Neuronal stem cell (in vitro differentiated cells): Measurements from ENCODE around the gene DNM3.

Source experiments
- DNase-seq: peaks from one replicate; pipeline ENCODE4 v3.0.0-alpha.2; 2013; ENCODE audit warnings: low spot score
- H2AFZ ChIP-seq: one replicate; pipeline ENCODE4 v1.6.1; 2013; ENCODE audit warnings: mild to moderate bottlenecking, low read length, inconsistent platforms
- H2AK5ac ChIP-seq: 2 replicates; pipeline ENCODE4 v1.6.1; 2013; ENCODE audit warnings: low read depth, mild to moderate bottlenecking, inconsistent platforms, low read length, moderate library complexity, mixed read lengths
- H2BK120ac ChIP-seq: 2 replicates; pipeline ENCODE4 v1.6.1; 2013; ENCODE audit warnings: low read depth, mild to moderate bottlenecking, inconsistent platforms, low read length, moderate library complexity, mixed read lengths
- H2BK12ac ChIP-seq: one replicate; pipeline ENCODE4 v1.6.1; 2013; ENCODE audit warnings: low read length, inconsistent platforms
- H2BK15ac ChIP-seq: 2 replicates; pipeline ENCODE4 v1.6.1; 2013; ENCODE audit warnings: mild to moderate bottlenecking, low read length, inconsistent platforms, mixed read lengths
- H2BK5ac ChIP-seq: one replicate; pipeline ENCODE4 v1.6.1; 2013; ENCODE audit warnings: inconsistent platforms, mild to moderate bottlenecking, low read length, moderate library complexity
- H3K14ac ChIP-seq: one replicate; pipeline ENCODE4 v1.6.1; 2013; ENCODE audit warnings: low read length, inconsistent platforms
- H3K18ac ChIP-seq: 2 replicates; pipeline ENCODE4 v1.6.1; 2013; ENCODE audit warnings: low read length, inconsistent platforms
- H3K23ac ChIP-seq: 2 replicates; pipeline ENCODE4 v1.6.1; 2013; ENCODE audit warnings: low read depth, mild to moderate bottlenecking, mixed read lengths, low read length, inconsistent platforms; ENCODE audit not compliant: poor library complexity
- H3K27ac ChIP-seq: replicated peaks from 3 replicates; pipeline ENCODE4 v1.5.1; 2013; ENCODE audit warnings: low read length, inconsistent platforms
- H3K27me3 ChIP-seq, 3 experiments: 2 replicates each; pipeline ENCODE4 v1.6.1; 2013; ENCODE audit warnings: low read length in 3 of 3, mild to moderate bottlenecking in 2 of 3, inconsistent platforms in 1 of 3, low read depth in 1 of 3, mixed read lengths in 1 of 3, moderate library complexity in 1 of 3; ENCODE audit not compliant: control insufficient read depth in 3 of 3, insufficient read depth in 3 of 3
- H3K36me3 ChIP-seq, 2 donors: replicated peaks in 1 of 2; 2 replicates each; pipeline ENCODE4 v1.6.1; 2013; ENCODE audit warnings: low read length in 2 of 2; ENCODE audit not compliant: control insufficient read depth in 2 of 2, insufficient read depth in 2 of 2
- H3K4ac ChIP-seq: 2 replicates; pipeline ENCODE4 v1.6.1; 2013; ENCODE audit warnings: inconsistent platforms, mild to moderate bottlenecking, low read length, moderate library complexity
- H3K4me1 ChIP-seq, 2 donors: 1 replicate in 1 of 2; 2 replicates in 1 of 2; pipeline ENCODE4 v1.6.1; 2013; ENCODE audit warnings: low read length in 2 of 2, low read depth in 1 of 2; ENCODE audit not compliant: control insufficient read depth in 2 of 2, insufficient read depth in 1 of 2
- H3K4me2 ChIP-seq: one replicate; pipeline ENCODE4 v1.6.1; 2013; ENCODE audit warnings: mild to moderate bottlenecking, low read length, inconsistent platforms; ENCODE audit not compliant: insufficient read depth, poor library complexity, severe bottlenecking
- H3K4me3 ChIP-seq, 2 donors: 2 replicates each; pipeline ENCODE4 v1.5.1; 2013; ENCODE audit warnings: low read length in 2 of 2, mild to moderate bottlenecking in 2 of 2, inconsistent platforms in 1 of 2, moderate library complexity in 1 of 2
- H3K79me1 ChIP-seq: one replicate; pipeline ENCODE4 v1.6.1; 2013; ENCODE audit warnings: low read depth, mild to moderate bottlenecking, inconsistent platforms, low read length, moderate library complexity
- H3K9ac ChIP-seq: one replicate; pipeline ENCODE4 v1.6.1; 2013; ENCODE audit warnings: mild to moderate bottlenecking, low read depth, low read length, inconsistent platforms; ENCODE audit not compliant: poor library complexity
- H3K9me3 ChIP-seq, 2 donors: replicated peaks in 1 of 2; 2 replicates each; pipeline versions ENCODE3 to v1.6.1; 2013; ENCODE audit warnings: low read length in 2 of 2, mild to moderate bottlenecking in 2 of 2, inconsistent platforms in 1 of 2, low read depth in 1 of 2, mixed read lengths in 1 of 2, moderate library complexity in 1 of 2; ENCODE audit not compliant: control insufficient read depth in 2 of 2, insufficient read depth in 1 of 2
- H4K8ac ChIP-seq: one replicate; pipeline ENCODE4 v1.6.1; 2013; ENCODE audit warnings: low read depth, mild to moderate bottlenecking, inconsistent platforms, low read length, moderate library complexity
- H4K91ac ChIP-seq: one replicate; pipeline ENCODE4 v1.6.1; 2013; ENCODE audit warnings: low read length, low read depth, mild to moderate bottlenecking, inconsistent platforms; ENCODE audit not compliant: poor library complexity
- WGBS, 2 donors: extraction: QIAGEN DNeasy Blood & Tissue Kit; methylation state at CpG; one replicate each; pipeline ENCODE4 v1.1.7; 2013; ENCODE audit warnings: missing lambda C conversion rate in 2 of 2, mixed read lengths in 1 of 2; ENCODE audit not compliant: insufficient read length in 2 of 2, insufficient replicate concordance in 1 of 2; ENCODE audit errors: extremely low coverage in 2 of 2; 5-methylcytosine and 5-hydroxymethylcytosine counted together

Gene DNM3

DNA sequence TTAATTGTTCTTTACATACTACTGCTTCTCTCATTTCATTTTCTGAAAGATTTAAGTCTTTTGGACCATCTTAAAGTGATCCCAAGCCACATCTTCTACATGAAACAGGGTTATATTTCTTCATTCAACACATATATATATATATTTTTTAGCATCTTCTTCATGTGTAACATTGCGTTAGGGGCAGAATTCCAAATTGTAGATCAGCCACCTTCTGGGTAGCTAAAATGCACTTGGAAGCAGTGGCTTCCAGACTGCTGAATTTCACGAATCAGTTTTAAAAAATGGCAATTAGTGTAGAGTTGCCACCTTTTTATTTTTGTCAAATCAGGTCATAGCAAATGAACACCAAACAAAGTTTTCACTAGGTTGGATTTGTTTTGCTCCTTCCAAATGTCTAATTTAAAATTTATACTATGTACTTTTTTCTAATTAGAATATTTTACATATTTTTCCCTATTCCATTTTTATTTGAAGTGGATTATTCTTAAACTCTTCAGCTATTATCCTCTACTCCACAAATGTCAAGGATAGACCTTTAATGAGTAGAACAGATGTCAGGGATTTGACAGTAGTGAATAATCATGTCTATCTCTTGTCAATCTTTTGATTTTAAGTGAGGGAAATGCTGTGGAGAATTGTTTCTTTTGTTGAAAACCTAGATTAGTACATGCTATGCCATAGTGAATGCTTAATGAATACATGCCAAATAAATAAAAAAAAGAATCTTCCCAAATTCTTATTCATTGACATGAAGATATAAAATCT is 55.8 kb downstream of the DNM3 start:
- H2BK15ac ChIP-seq = no peak overlapping the region
- no CpG with 5 or more reads among the region's 2 CpGs for WGBS, 2 donors

DNA sequence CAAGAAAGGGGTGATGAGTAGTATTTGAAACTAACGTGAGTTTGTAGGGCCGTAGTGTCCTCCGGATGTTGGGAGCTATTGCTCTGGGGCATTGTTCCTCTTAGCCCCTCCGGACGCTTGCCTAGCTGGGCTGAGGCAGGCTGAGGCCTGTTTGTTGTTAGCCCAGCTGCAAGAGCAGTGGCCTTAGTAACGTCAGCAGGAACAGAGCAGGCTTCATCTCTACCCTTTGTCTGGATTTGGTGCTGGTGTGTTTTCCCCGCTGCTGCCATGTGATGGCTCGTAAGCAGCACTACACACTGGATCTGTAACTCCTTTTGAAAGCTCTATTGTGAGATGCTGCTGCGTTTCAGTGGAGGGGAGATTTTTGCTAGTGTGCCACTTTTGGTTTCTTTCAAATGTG is 57.6 kb downstream of the DNM3 start:
- WGBS, 2 donors = no CpG with 5 or more reads among the region's 9 CpGs
- DNase-seq = peak; percentile 61
- peak overlapping the region in 1 of 2 donors; percentile 8 for H3K4me3 ChIP-seq

More for the DNA sequence above, 55.8 kb downstream of the DNM3 start:
- Histone ChIP-seq H2BK5ac (no peak overlapping the region), H3K18ac (no peak overlapping the region), H2BK120ac (no peak overlapping the region), H3K4ac (no peak overlapping the region), H3K27me3 (no peaks in the 10 kb centered on the region), H2AFZ (no peak overlapping the region), H4K8ac (no peak overlapping the region), H3K27ac (no peak overlapping the region), H3K9me3 (no peaks in the 10 kb centered on the region), H3K14ac (no peak overlapping the region), H3K23ac (no peak overlapping the region), H3K36me3 (no peaks in the 10 kb centered on the region), H3K79me1 (no peaks in the 10 kb centered on the region), H2BK12ac (no peak overlapping the region), H2AK5ac (no peak overlapping the region), H3K9ac (no peak overlapping the region), H4K91ac (no peak overlapping the region), H3K4me1 (peaks cover 3 to 9% of the 10 kb centered on the region in 2 donors), H3K4me2 (no peak overlapping the region), H3K4me3 (no peak overlapping the region)
- DNase-seq = no peak

DNA sequence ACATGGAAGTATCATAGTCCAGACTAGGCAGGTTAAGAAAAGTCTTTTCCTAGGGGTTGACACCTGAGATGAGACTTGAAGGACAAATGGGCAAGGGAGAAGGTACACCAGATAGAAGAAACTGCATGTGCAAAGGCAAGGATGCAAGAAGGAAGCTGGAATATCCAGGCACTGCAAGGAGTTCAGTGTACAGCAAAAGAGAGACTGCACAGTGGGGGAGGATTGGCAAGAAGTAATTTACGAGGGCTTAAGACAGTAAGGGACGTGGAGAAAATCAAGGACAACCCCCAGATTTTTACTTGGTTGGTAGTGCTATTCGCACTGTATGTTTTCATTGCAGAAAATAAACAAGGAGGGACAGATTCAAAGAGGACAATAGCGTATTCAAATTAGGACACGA is 58.5 kb downstream of the DNM3 start:
- Histone ChIP-seq H3K79me1 (no peaks in the 10 kb centered on the region), H3K4ac (no peak overlapping the region), H2AK5ac (no peak overlapping the region), H3K27ac (no peak overlapping the region), H3K14ac (no peak overlapping the region), H3K4me2 (no peak overlapping the region), H3K9me3 (no peaks in the 10 kb centered on the region), H2BK12ac (no peak overlapping the region), H3K4me1 (peaks cover 3 to 9% of the 10 kb centered on the region in 2 donors), H2AFZ (peak overlapping the region; percentile 90), H3K27me3 (no peaks in the 10 kb centered on the region), H3K23ac (no peak overlapping the region), H2BK15ac (no peak overlapping the region), H2BK120ac (no peak overlapping the region), H4K91ac (no peak overlapping the region), H3K4me3 (no peak overlapping the region), H3K36me3 (no peaks in the 10 kb centered on the region), H3K18ac (no peak overlapping the region), H2BK5ac (no peak overlapping the region), H4K8ac (no peak overlapping the region), H3K9ac (no peak overlapping the region)
- no CpG with 5 or more reads among the region's 5 CpGs for WGBS, 2 donors
- DNase-seq = no peak

More for the DNA sequence above, 57.6 kb downstream of the DNM3 start:
- Histone ChIP-seq H3K9me3 (no peaks in the 10 kb centered on the region), H2AK5ac (no peak overlapping the region), H3K14ac (no peak overlapping the region), H3K9ac (no peak overlapping the region), H3K36me3 (no peaks in the 10 kb centered on the region), H3K4ac (no peak overlapping the region), H3K27me3 (no peaks in the 10 kb centered on the region), H3K18ac (peak overlapping the region; percentile 72), H3K79me1 (no peaks in the 10 kb centered on the region), H3K27ac (peak overlapping the region; percentile 6), H2BK5ac (no peak overlapping the region), H2BK15ac (no peak overlapping the region), H2BK12ac (no peak overlapping the region), H3K23ac (no peak overlapping the region), H4K91ac (no peak overlapping the region), H3K4me2 (no peak overlapping the region), H3K4me1 (peaks cover 3 to 9% of the 10 kb centered on the region in 2 donors), H2BK120ac (no peak overlapping the region), H2AFZ (peak overlapping the region; percentile 90), H4K8ac (no peak overlapping the region)

DNA sequence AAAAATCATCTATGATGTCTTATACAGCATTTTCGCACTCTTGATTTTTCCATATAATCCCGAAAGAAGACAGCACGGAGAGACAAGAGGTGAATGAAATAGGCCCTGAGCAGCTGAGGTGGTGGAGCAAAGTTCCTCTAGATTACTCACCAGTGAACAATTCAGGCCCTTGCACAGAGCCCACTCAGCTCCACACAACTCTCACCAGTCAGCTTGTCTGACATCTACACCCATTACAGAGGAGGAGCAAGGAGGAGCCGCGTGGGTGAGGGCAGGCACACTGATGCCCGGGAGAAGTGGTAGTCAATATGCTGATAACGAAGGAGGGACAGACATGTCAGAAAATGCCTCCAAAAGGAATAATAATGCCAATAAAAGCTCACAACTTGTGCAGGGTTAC is 59.9 kb downstream of the DNM3 start:
- Histone ChIP-seq H3K36me3 (no peaks in the 10 kb centered on the region), H2BK5ac (no peak overlapping the region), H2BK15ac (no peak overlapping the region), H4K91ac (no peak overlapping the region), H2AFZ (no peak overlapping the region), H2AK5ac (no peak overlapping the region), H3K4ac (no peak overlapping the region), H3K79me1 (no peaks in the 10 kb centered on the region), H2BK12ac (no peak overlapping the region), H3K9me3 (no peaks in the 10 kb centered on the region), H4K8ac (no peak overlapping the region), H3K14ac (no peak overlapping the region), H3K4me2 (no peak overlapping the region), H2BK120ac (no peak overlapping the region), H3K23ac (no peak overlapping the region), H3K27ac (no peak overlapping the region), H3K18ac (no peak overlapping the region), H3K9ac (no peak overlapping the region), H3K4me1 (peaks cover 3 to 9% of the 10 kb centered on the region in 2 donors), H3K27me3 (no peaks in the 10 kb centered on the region), H3K4me3 (no peak overlapping the region)
- DNase-seq = no peak
- no CpG with 5 or more reads among the region's 7 CpGs for WGBS, 2 donors
